Central memory CD4-positive, alpha-beta T cell (primary cell): ENCODE measurements around the gene AFDN.

Source experiments
- DNase-seq: peaks from one replicate; pipeline ENCODE4 v3.0.0; 2022

The AFDN gene

DNA sequence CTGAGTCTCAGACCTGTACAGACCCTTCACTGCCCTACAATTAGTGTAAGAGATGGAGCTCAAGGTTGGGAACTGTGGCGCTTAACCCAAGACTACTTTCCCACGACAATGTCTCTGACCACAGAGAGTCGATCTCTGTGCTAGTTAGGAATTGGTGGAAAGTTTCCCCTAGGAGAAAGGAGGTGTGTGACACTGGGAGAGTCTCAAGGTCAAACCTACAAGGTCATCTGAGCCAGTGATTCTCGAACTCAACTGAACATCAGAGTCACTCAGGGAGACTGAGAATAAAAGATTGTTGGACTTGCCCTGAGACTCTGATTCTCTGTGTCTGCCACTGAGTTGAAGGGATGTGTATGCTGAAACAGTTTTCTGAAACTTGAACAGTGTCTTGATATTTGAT lies 9.7 kb upstream of the AFDN start:
- no peak for DNase-seq

DNA sequence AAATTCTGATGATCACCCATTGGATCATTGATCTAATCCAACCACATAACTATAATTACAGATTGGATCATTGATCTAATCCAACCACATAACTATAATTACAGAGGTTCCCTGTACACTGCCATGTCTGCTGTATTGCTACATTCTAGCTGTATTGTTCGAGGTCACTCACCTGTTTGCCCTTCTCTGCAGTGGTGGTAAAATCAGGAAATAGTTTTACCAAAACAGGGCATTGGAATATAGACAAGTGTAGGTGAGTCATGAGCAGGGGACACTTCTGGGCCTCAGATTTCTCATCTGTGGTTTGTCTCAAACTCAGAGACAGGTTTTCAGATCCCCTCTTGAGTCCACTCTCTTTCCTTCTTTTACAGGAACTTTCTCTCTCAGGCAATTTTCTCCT lies 9.0 kb upstream of the AFDN start:
- no peak for DNase-seq

GRCh38 chr6:167819576-167819975 lies 7.1 kb upstream of the AFDN start:
- DNase-seq, result no peak

GRCh38 chr6:167820681-167821080 lies 6.0 kb upstream of the AFDN start:
- no peak for DNase-seq

DNA sequence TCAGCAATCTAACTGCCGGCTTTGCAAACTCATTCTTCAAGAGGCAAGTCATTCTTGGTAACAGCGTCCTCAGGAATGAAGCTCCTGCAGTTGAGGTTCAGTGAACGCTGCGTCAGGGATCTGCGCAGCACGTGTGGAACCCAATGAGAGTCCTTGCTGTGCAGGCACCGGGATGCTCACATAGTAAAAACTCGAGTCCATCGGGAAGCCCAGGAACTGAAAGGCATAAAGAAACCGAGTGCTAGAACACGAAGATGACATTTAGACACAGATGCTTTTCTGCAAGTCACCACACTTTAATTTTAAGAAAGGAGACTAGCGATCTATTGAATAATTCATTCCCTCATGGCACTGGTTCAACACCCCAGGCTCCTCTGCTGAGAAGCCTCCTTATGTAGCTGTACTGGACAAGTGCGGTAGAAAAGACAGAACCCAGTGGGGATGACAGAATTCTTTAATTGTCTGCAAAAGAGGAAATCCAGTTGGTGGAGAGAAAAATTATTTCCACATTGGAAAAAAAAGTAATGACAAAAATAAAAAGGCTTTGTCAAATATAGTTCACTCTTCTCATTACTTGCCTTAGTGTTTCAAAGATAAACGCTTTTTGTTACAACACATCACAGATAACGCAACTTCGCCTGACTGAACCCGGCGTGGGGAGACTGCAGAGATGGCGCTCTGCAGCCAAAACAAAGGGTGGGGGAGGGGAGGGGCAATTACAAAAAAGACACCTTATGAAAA lies 1.9 kb upstream of the AFDN start:
- no peak for DNase-seq

DNA sequence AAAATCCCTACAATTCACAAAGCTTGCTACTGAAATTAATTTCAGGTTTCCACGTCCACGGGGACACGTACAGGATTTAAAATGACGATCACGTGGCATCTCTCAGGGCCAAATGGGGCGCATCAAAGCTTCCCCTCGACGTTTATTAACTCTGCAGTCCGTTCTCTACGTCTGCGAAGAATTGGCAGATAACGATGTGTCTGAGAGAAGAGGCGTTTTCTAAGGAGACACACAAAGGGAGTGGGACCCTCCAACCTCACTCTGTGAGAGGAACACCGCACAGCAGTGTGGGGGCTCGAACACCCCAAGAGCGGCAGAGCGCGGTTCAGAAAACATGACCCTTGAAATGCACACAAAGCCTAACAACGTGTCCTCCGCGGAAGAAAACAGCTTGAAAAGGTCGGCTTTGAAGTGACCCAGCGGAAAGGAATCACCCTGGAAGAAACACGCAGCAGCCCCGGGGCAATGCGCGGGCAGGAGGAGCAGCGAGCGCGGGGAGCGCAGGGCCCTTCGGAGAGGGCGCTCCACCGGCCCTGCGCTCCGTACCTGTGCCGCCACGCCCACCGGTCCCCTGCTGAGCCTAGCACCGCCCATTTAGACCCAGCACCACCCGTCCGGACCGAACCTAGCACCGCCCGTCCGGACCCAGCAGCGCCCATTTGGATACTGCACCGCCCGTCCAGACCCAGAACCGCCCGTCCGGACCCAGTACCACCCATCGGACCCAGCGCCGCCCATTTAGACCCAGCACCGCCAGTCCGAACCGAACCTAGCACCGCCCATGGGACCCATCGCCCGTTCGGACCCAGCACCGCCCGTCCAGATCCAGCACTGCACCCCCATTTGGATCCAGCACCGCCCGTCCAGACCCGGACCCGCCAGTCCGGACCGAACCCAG lies 1.1 kb upstream of the AFDN start:
- DNase-seq, result no peak

GRCh38 chr6:167826230-167826895 lies 348 bp upstream of the AFDN start:
- DNase-seq, result peak; percentile 63

DNA sequence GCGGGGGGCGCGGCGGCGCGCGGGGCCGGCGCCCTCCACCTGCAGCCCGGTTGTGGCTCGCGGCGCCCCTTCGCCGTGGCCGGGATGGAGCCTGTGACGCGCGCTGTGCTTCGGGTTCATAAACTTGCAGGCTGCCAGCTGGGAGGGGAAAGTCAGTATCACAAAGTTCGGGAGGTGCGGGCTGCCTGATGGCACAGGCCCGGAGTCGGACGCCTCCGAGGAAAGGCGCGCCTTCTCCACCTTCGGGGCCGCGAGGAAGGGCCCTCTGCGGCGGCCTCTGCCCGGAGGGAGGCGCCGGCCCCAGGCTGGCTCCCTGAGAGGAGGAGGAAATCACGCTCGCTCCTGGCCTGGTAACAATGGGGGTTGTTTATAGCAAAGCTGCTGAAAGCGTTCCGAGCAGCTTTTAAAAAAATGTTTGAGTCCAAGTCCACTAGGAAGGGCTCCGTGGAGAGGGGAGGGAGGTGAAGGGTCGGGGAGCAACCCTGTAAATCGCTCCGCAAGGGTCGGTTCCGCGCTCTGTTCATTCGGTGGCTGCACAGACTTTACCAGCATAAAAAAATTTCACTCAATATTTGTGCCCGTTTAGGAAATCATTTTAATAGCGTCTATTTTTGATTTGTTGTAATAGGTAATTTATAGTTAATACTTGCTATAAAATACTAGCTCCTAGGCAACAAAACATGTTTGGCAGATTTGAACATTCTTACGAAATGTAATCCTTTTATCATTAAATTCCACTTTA lies 1.0 kb downstream of the AFDN start:
- peak; percentile 24 for DNase-seq

GRCh38 chr6:167828325-167828956 lies 1.7 kb downstream of the AFDN start:
- DNase-seq, result no peak

GRCh38 chr6:167829513-167829912 lies 2.8 kb downstream of the AFDN start:
- no peak for DNase-seq

DNA sequence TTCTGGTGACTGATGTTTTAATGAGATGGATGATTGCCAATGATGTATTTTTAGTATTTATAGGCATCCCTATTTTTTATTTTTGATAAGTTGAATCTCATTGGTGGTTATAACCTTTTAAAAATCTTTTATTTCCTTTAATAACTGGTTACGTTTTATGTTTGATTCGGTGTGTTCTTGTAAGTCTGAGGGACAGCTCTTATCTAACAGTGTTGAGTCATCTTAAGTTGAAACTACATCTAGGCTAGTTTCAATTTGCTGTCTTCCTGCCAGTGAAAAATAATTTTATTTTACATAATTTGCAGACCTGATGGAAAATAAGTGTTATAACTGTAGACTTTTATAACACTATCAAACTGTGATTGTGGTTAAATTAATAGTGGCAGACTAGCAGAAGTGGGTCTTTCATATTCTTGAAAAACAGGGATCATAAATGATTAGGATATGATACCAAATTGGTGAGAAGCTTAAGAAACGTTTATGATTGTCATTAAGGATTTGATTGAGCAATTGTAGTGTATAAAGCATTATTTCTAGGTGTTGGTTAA lies 4.6 kb downstream of the AFDN start:
- DNase-seq, result no peak

- DNase-seq, result no peak
Measured at GRCh38 chr6:167832497-167833395, 6.0 kb downstream of the AFDN start.

DNA sequence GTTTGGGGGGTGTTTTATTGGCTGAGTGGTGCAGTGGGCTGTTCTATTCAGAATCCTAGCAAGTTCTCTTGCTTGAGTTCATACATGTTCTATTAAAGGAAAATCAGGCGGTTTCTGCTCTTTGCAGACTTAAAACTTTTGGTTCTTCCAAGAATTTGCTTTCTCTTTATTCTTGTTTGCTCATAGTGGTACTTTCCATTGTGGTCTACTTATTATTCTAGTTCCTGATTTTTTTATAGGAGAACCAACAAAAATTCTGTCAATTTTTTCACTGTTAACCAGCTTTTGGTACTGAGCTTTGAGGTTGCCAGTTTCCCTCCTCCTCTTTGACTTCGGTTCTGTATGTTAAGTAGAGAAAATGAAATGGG lies 6.7 kb downstream of the AFDN start:
- DNase-seq, result no peak

DNA sequence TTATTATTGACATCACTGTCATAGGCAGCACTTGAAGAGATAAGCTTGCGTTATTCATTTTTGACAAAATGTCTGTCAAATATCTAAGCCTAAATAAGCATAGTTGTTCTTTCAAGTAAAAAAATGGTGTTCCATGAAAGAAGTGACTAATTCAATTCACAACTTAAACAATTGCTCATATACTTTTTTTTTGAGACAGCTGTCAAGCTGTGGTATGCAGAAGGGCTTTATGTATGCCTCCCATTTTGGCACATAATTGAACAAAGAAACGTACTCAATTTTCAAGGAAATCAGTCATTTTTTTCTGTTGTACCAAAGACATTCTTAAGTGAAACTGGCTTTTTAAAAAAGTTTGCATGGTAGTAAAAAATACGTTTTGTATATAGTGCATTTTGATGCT lies 8.5 kb downstream of the AFDN start:
- no peak for DNase-seq

DNA sequence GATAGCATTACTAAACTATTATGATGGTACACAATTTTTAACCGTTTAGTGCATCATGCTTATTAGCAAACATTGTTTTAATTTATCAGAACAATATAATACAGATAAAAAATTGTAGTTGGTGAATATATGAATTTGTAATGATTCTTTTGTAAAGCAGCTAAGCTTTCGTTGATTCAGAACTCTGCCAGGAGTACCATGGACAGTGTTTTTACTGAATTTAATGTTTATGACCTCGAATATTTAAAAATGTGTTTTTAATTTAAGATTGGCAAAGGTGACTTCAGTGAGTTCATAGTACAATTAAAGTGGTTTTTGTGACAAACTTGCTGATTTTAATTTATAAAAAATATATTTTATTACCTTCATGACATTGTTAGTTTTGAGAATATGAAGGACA lies 10.0 kb downstream of the AFDN start:
- DNase-seq, result no peak

DNA sequence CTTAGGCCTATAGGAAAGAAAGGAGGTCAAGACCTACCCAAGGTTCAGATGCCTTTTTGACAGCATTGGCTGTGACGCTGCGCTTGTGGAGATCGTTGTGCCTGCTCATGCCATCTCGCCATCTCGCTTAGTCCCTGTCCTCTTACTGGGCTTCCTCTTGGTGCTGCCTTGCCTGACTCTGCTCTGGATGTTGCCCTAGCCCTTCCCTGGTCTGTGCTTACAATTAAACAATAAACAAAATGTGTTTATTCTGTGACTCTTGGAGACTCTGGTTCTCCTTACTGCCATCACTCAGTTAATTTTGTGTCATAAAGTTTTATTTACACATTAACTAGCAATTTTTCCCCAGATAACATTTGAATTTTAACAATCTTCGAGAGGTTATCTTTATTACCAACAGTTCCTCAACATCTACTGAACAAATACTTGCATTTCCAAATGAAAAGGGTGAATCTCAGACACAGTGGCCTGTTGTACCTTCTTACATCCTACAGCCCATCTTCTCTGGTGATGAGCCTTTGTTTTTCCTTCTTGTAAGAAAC lies 11.6 kb downstream of the AFDN start:
- DNase-seq, result no peak

DNA sequence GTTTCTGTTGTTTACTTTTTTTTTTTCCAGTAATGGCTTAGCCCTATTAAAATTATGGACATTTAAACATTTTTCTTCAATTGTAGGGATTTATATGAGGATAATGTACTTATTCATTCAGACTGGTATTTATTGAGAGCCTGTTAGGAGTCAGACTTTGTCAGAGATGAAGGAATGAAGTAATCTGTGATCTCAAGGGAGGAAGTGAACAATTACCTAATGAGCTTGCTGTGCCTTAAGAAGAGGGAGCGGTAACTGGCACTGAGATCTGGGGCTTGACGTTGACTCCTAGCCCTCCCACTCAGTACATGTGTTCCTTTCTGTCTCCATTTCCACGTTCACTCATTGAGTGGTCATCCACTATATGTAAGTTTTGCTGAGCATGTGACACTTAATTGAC lies 12.6 kb downstream of the AFDN start:
- DNase-seq, result no peak

DNA sequence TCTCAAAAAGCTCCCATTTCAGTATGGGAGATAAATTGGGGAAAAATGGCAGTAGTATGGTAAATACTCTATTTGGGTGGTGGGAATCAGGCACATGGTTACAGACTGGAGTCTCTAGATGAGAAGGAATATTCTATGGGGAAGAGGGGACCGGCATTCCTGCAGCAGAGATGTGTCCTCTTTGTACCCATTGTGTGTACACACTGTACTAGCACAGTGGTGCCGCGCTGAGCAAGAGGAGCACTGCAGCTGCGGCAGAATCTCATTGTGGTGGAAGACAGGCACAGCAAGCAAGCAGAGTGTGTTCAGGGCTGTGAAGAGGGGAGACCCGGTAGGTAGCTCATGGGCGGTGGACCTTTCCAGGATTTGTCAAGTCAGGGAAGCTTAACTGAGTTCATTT lies 13.0 kb downstream of the AFDN start:
- DNase-seq, result no peak

DNA sequence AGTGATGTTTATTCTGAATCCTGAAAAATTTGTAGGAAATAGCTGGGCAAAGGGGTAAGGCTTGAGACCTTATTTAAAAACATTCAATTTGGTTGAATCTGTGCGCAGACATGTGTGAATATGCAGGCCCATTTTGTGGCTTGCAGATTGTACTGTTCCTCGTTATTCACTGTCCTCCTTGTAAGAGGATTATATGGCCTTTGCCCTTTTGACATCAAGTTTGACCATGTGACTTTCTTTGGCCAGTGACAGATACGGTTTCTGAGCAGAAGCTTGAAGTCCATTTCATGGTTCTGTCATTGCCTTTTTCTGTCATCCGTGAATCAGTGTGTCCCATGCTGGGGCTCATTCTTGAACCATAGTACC lies 13.4 kb downstream of the AFDN start:
- no peak for DNase-seq

DNA sequence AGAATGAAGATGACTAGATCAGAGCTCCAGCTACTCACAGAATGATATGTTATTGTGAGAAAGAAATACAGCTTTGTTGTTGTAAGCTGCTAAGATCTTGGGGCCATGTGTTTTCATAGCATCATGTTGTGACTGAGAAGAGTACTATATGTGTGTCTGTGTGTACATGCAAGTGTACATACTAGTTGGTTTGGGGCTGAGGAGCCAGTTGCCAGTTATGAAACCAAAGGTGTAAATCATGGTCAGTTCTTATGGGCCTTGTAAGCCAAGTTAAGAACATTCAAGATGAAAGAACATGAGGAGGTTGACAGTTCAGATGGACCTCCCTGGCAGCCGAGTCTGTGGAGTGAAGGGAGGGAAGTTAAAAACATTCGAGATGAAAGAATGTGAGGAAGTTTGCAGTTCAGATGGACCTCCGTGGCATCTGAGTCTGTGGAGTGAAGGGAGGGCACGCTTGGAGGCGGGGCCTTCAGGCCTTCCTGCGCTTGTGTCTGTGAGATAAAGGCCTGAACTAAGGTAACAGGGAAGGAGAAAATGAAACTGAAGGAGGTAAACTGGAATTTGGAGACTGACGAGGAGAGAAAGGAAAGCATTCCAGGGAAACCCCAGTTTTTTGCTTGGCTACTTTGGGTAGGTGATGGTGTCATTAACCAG lies 13.9 kb downstream of the AFDN start:
- DNase-seq, result no peak
